Astrocyte (in vitro differentiated cells and primary cell): ENCODE measurements around the gene HADHB. TPM values are rescaled to one million over a fixed set of nuclear protein-coding genes. Genes with fewer than 3 reads are reported as not detected.

Experiments used
- DNase-seq: peaks from one replicate; pipeline ENCODE4 v3.0.0-alpha.2; 2010; ENCODE audit warnings: low read depth
- FAIRE-seq: peaks from 2 replicates; lab custom pipeline; 2011; peaks lifted over from hg19 to GRCh38; lab: Jason Lieb, UNC
- H2AFZ ChIP-seq: 2 replicates; pipeline ENCODE4 v1.6.0; 2012; ENCODE audit warnings: low read depth, low read length, inconsistent platforms
- H3K27ac ChIP-seq: 2 replicates; pipeline ENCODE4 v1.5.1; 2011; ENCODE audit warnings: low read depth, low read length, inconsistent platforms
- H3K27me3 ChIP-seq: 2 replicates; pipeline ENCODE4 v1.6.0; 2011; ENCODE audit warnings: low read length, inconsistent platforms; ENCODE audit not compliant: insufficient read depth
- H3K36me3 ChIP-seq: 2 replicates; pipeline ENCODE4 v1.5.1; 2011; ENCODE audit warnings: low read length, inconsistent platforms; ENCODE audit not compliant: insufficient read depth
- H3K4me1 ChIP-seq: 2 replicates; pipeline ENCODE4 v1.5.1; 2011; ENCODE audit warnings: low read length, inconsistent platforms; ENCODE audit not compliant: insufficient read depth
- H3K4me2 ChIP-seq: 2 replicates; pipeline ENCODE4 v1.6.0; 2012; ENCODE audit warnings: low read length, inconsistent platforms
- H3K4me3 ChIP-seq: 2 replicates; pipeline ENCODE4 v1.5.1; 2011; ENCODE audit warnings: low read depth, mild to moderate bottlenecking, low read length, inconsistent platforms; ENCODE audit not compliant: insufficient read depth
- H3K79me2 ChIP-seq: 2 replicates; pipeline ENCODE4 v1.6.0; 2012; ENCODE audit warnings: mild to moderate bottlenecking, low read length, inconsistent platforms; ENCODE audit not compliant: insufficient read depth
- H3K9ac ChIP-seq: 2 replicates; pipeline ENCODE4 v1.6.0; 2012; ENCODE audit warnings: mild to moderate bottlenecking, low read length, inconsistent platforms
- H3K9me3 ChIP-seq: 2 replicates; pipeline ENCODE4 v1.5.1; 2012; ENCODE audit warnings: low read depth, mild to moderate bottlenecking, low read length, inconsistent platforms; ENCODE audit not compliant: insufficient read depth
- H4K20me1 ChIP-seq: 2 replicates; pipeline ENCODE4 v1.6.0; 2012; ENCODE audit warnings: low read length, inconsistent platforms; ENCODE audit not compliant: insufficient read depth
- H3K27ac Mint-ChIP-seq: one replicate; pipeline ENCODE4 v1.8.0; 2021; ENCODE audit warnings: mild to moderate bottlenecking, mixed read lengths; ENCODE audit not compliant: unreplicated experiment
- H3K27me3 Mint-ChIP-seq: one replicate; pipeline ENCODE4 v1.8.0; 2021; ENCODE audit warnings: low read depth, mixed read lengths; ENCODE audit not compliant: unreplicated experiment
- H3K36me3 Mint-ChIP-seq: one replicate; pipeline ENCODE4 v1.8.0; 2021; ENCODE audit warnings: low read depth, mixed read lengths; ENCODE audit not compliant: unreplicated experiment
- H3K4me1 Mint-ChIP-seq: one replicate; pipeline ENCODE4 v1.8.0; 2021; ENCODE audit warnings: low read depth, mixed read lengths; ENCODE audit not compliant: unreplicated experiment
- H3K4me3 Mint-ChIP-seq: one replicate; pipeline ENCODE4 v1.8.0; 2021; ENCODE audit warnings: mild to moderate bottlenecking, moderate library complexity, mixed read lengths; ENCODE audit not compliant: unreplicated experiment
- H3K9me3 Mint-ChIP-seq: one replicate; pipeline ENCODE4 v1.8.0; 2021; ENCODE audit warnings: mild to moderate bottlenecking, mixed read lengths; ENCODE audit not compliant: unreplicated experiment
- CTCF ChIP-seq: IDR thresholded peaks from 2 replicates; pipeline ENCODE4 v1.5.1; 2011; ENCODE audit warnings: low read depth, mild to moderate bottlenecking, inconsistent platforms, low read length, moderate library complexity; ENCODE audit not compliant: insufficient read depth
- EZH2 ChIP-seq: IDR thresholded peaks from 2 replicates; pipeline ENCODE4 v1.6.1; 2012; ENCODE audit warnings: mild to moderate bottlenecking, low read length, inconsistent platforms; ENCODE audit not compliant: insufficient read depth
- total RNA-seq: library from RNA; stranded (reverse); gene quantifications from 2 replicates; pipeline ENCODE4 v1.2.1, GENCODE V29; 2021

The HADHB gene
- total RNA-seq, 1 donor from 2014 or later, result 109 TPM

DNA sequence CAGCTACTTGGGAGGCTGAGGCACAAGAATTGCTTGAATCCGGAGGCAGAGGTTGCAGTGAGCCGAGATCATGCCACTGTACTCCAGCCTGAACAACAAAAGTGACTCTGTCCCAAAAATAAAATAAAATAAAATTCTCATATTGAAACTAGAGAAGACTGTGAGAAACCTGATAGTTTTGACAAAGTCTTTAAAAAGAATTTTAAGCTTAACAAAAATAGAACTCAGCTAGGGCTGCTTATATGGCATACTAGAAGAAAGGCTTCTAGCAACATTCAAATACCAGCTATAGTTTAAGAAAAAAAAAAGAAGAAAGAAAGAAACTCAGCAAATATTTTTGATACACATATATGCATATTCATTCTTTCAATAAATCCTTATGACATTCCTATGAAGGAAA lies 13.9 kb upstream of the HADHB start:
- Histone ChIP-seq H3K4me3 (no peak overlapping the region), H3K27me3 (no peaks in the 10 kb centered on the region), H2AFZ (no peak overlapping the region), H3K4me1 (no peaks in the 10 kb centered on the region), H3K27ac (no peak overlapping the region), H4K20me1 (no peaks in the 10 kb centered on the region), H3K9me3 (no peaks in the 10 kb centered on the region), H3K36me3 (peaks cover 67% of the 10 kb centered on the region), H3K9ac (no peak overlapping the region), H3K4me2 (no peak overlapping the region), H3K79me2 (no peaks in the 10 kb centered on the region)
- H3K4me1 Mint-ChIP-seq, result no peaks in the 10 kb centered on the region
- H3K4me3 Mint-ChIP-seq, result no peak overlapping the region
- DNase-seq, result no peak
- FAIRE-seq, result no peak
- no peak for TF ChIP-seq EZH2
- TF ChIP-seq CTCF, result no peak
- no peak overlapping the region for H3K27ac Mint-ChIP-seq
- peaks cover 49% of the 10 kb centered on the region for H3K36me3 Mint-ChIP-seq
- H3K27me3 Mint-ChIP-seq, result no peaks in the 10 kb centered on the region
- peaks cover 17% of the 10 kb centered on the region for H3K9me3 Mint-ChIP-seq

DNA sequence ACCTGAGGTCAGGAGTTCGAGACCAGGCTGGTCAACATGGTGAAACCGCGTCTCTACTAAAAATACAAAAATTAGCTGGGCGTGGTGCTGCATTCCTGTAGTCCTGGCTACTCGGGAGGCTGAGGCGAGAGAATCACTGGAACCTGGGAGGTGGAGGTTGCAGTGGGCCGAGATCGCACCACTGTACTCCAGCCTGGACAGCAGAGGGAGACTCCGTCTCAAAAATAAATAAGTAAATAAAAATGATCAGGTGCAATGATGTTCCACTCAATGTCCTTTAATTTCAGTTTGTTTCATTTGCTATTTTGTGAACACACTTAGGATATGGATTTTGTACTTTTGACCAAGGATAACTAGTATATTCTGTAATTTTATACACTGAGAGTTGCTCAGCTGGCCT lies 9.7 kb upstream of the HADHB start:
- H3K27ac ChIP-seq, result no peak overlapping the region
- H3K9ac ChIP-seq, result no peak overlapping the region
- H3K36me3 ChIP-seq, result peaks cover 59% of the 10 kb centered on the region
- DNase-seq (no peak), FAIRE-seq (no peak)
- H3K4me3 ChIP-seq, result no peak overlapping the region
- no peaks in the 10 kb centered on the region for H3K9me3 ChIP-seq
- Mint-ChIP-seq H3K27ac (no peak overlapping the region), H3K27me3 (no peaks in the 10 kb centered on the region), H3K4me3 (no peak overlapping the region), H3K4me1 (peaks cover 2% of the 10 kb centered on the region), H3K9me3 (no peaks in the 10 kb centered on the region), H3K36me3 (peaks cover 10% of the 10 kb centered on the region)
- H2AFZ ChIP-seq, result no peak overlapping the region
- no peak overlapping the region for H3K4me2 ChIP-seq
- TF ChIP-seq EZH2 (no peak), CTCF (no peak)
- no peaks in the 10 kb centered on the region for H3K4me1 ChIP-seq
- H4K20me1 ChIP-seq, result peaks cover 15% of the 10 kb centered on the region
- no peaks in the 10 kb centered on the region for H3K27me3 ChIP-seq
- H3K79me2 ChIP-seq, result peaks cover 19% of the 10 kb centered on the region

DNA sequence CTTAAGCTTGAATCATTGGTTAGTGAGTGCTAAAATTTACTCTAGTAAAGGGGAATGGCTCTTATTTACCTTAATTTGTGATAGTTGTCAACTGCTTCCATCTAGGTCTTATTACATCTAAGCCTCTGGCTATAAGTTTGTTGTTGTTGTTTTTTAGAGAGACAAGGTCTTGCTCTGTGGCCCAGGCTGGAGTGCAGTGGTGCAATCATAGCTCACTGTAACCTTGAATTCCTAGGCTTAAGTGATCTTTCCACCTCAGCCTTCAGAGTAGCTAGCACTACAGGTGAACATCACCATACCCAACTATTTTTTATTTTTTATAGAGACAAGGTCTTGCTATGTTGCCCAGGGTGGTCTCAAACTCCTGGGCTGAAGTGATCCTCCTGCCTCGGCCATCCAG lies 6.9 kb upstream of the HADHB start:
- Histone ChIP-seq H3K4me3 (no peak overlapping the region), H2AFZ (no peak overlapping the region), H3K79me2 (peaks cover 47% of the 10 kb centered on the region), H3K36me3 (peaks cover 45% of the 10 kb centered on the region), H3K4me2 (no peak overlapping the region), H3K9ac (no peak overlapping the region), H3K4me1 (peaks cover under 1% of the 10 kb centered on the region), H3K27me3 (no peaks in the 10 kb centered on the region), H3K9me3 (no peaks in the 10 kb centered on the region), H4K20me1 (peaks cover 31% of the 10 kb centered on the region), H3K27ac (no peak overlapping the region)
- peaks cover 7% of the 10 kb centered on the region for H3K36me3 Mint-ChIP-seq
- H3K4me1 Mint-ChIP-seq, result peaks cover 11% of the 10 kb centered on the region
- DNase-seq (no peak), FAIRE-seq (no peak)
- no peak for TF ChIP-seq CTCF
- TF ChIP-seq EZH2, result no peak
- H3K9me3 Mint-ChIP-seq, result no peaks in the 10 kb centered on the region
- H3K4me3 Mint-ChIP-seq, result no peak overlapping the region
- H3K27ac Mint-ChIP-seq, result no peak overlapping the region
- H3K27me3 Mint-ChIP-seq, result no peaks in the 10 kb centered on the region
